ENCODE data around the gene SRGAP2B.
"Not testable (repeated sequence)": the region's sequence is repeated elsewhere in the genome, so short reads cannot be mapped to it uniquely, and the experiment has no call there.

The SRGAP2B gene

GRCh38 chr1:144931553-144931952 lies 163.6 kb downstream of the SRGAP2B start:
- not testable (repeated sequence) for H3F3A ChIP-seq (ENCODE audit: control insufficient read depth, insufficient read depth); H4K20me1 ChIP-seq (ENCODE audit: control insufficient read depth, insufficient read depth, low read depth, low read length); H3K9me3 ChIP-seq (ENCODE audit: control insufficient read depth, insufficient read depth, low read length); H3K9me2 ChIP-seq (replicated peaks; ENCODE audit: control insufficient read depth, low read length); H3K4me2 ChIP-seq (ENCODE audit: low read length); H3K27me3 ChIP-seq (ENCODE audit: control insufficient read depth, low read length); H3K79me2 ChIP-seq (ENCODE audit: control insufficient read depth, low read length); H3K4me3 ChIP-seq (ENCODE audit: low read length); H3K36me3 ChIP-seq (ENCODE audit: control insufficient read depth, low read length); H3K4me1 ChIP-seq (ENCODE audit: control insufficient read depth, low read length); H3K27ac ChIP-seq (ENCODE audit: low read depth, low read length)

DNA sequence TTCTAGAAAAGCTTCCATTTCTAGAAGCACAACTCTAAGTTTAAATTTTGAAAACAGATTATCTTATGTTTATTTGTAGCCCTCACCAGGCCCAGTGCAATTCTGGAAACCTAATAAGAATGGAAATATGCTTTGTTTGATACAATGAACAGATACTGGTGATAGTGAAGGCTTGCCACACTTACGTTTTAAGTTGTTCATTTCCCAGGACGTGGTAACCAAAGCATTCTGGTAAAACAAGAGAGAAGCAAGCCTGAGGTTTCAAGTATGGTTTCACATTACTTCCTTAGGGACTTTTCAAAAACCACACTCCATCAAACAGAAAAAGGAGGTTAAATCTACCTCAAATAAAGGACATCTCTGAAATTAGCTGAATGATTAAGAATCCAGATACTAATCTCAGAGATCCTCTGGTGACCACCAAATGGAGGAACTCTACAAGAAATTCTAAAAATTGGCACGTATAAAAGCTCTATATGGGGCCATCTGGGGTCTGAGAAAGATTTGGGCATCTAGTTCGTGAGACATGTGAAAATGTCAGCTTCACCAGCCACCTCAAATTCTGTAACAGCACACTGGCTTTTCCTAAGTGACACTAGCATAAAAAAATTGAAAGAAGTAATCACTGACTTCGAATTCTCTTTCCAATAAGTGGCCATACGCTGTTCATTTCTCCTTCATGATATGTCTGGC lies 164.9 kb downstream of the SRGAP2B start:
- H3K4me1 ChIP-seq (ENCODE audit: control insufficient read depth, low read length); H3K27me3 ChIP-seq (ENCODE audit: control insufficient read depth, low read length); H3K9me3 ChIP-seq (ENCODE audit: control insufficient read depth, insufficient read depth, low read length); H3K9me2 ChIP-seq (replicated peaks; ENCODE audit: control insufficient read depth, low read length); H4K20me1 ChIP-seq (ENCODE audit: control insufficient read depth, insufficient read depth, low read depth, low read length); H3K4me3 ChIP-seq (ENCODE audit: low read length); H3K79me2 ChIP-seq (ENCODE audit: control insufficient read depth, low read length); H3K27ac ChIP-seq (ENCODE audit: low read depth, low read length); H3F3A ChIP-seq (ENCODE audit: control insufficient read depth, insufficient read depth); H3K36me3 ChIP-seq (ENCODE audit: control insufficient read depth, low read length); H3K4me2 ChIP-seq (ENCODE audit: low read length): not testable (repeated sequence)

DNA sequence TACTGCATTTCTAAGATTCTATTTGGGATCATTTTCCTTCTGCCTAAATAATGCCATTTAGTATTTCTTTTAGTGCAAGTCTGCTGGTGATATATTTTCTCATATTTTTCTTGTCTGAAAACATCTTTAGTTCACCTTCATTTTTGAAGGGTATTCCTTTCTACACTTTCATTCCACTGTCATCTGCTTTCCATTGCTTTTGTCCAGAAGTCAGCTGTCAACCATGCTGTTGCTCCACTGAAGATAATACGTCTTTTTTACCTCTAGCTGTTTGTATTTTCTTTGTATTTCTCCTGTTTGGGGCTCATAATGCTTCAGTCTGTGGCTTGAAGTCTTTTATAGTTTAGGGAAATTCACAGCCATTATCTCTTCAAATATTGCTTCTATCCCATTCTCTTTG lies 167.8 kb downstream of the SRGAP2B start:
- H3F3A ChIP-seq (ENCODE audit: control insufficient read depth, insufficient read depth); H3K4me3 ChIP-seq (ENCODE audit: low read length); H3K36me3 ChIP-seq (ENCODE audit: control insufficient read depth, low read length); H3K9me3 ChIP-seq (ENCODE audit: control insufficient read depth, insufficient read depth, low read length); H3K9me2 ChIP-seq (replicated peaks; ENCODE audit: control insufficient read depth, low read length); H3K27ac ChIP-seq (ENCODE audit: low read depth, low read length); H3K27me3 ChIP-seq (ENCODE audit: control insufficient read depth, low read length); H3K79me2 ChIP-seq (ENCODE audit: control insufficient read depth, low read length); H3K4me1 ChIP-seq (ENCODE audit: control insufficient read depth, low read length); H3K4me2 ChIP-seq (ENCODE audit: low read length); H4K20me1 ChIP-seq (ENCODE audit: control insufficient read depth, insufficient read depth, low read depth, low read length): not testable (repeated sequence)

DNA sequence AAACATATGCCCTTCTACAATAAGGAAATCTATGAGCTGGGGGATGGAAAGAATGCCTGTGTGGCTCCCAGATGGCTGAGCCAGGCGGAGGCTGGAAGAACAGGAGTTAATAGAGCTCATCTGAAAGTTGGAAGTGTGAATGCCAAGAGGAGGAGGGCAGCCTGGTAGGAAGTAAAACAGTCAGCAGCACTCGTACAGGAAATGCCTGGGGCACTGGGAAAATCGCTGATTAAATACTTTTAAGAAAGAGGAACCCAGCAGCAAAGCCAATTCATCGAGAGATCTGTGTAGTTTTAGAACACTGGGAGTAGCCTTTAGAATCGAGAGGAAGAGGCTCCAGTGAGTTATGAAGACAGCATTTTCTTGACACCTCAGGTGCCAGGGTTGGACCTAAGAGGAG lies 171.5 kb downstream of the SRGAP2B start:
- not testable (repeated sequence) for H3K4me2 ChIP-seq (ENCODE audit: low read length); H3K9me3 ChIP-seq (ENCODE audit: control insufficient read depth, insufficient read depth, low read length); H3K4me3 ChIP-seq (ENCODE audit: low read length); H3K27me3 ChIP-seq (ENCODE audit: control insufficient read depth, low read length); H3F3A ChIP-seq (ENCODE audit: control insufficient read depth, insufficient read depth); H3K9me2 ChIP-seq (replicated peaks; ENCODE audit: control insufficient read depth, low read length); H3K36me3 ChIP-seq (ENCODE audit: control insufficient read depth, low read length); H3K27ac ChIP-seq (ENCODE audit: low read depth, low read length); H3K4me1 ChIP-seq (ENCODE audit: control insufficient read depth, low read length); H3K79me2 ChIP-seq (ENCODE audit: control insufficient read depth, low read length); H4K20me1 ChIP-seq (ENCODE audit: control insufficient read depth, insufficient read depth, low read depth, low read length)

GRCh38 chr1:144922785-144923184 lies 172.3 kb downstream of the SRGAP2B start:
- H3K79me2 ChIP-seq (ENCODE audit: control insufficient read depth, low read length); H3K9me2 ChIP-seq (replicated peaks; ENCODE audit: control insufficient read depth, low read length); H3K36me3 ChIP-seq (ENCODE audit: control insufficient read depth, low read length); H3K4me1 ChIP-seq (ENCODE audit: control insufficient read depth, low read length); H3K4me2 ChIP-seq (ENCODE audit: low read length); H3F3A ChIP-seq (ENCODE audit: control insufficient read depth, insufficient read depth); H3K27me3 ChIP-seq (ENCODE audit: control insufficient read depth, low read length); H3K27ac ChIP-seq (ENCODE audit: low read depth, low read length); H3K4me3 ChIP-seq (ENCODE audit: low read length); H4K20me1 ChIP-seq (ENCODE audit: control insufficient read depth, insufficient read depth, low read depth, low read length); H3K9me3 ChIP-seq (ENCODE audit: control insufficient read depth, insufficient read depth, low read length): not testable (repeated sequence)

DNA sequence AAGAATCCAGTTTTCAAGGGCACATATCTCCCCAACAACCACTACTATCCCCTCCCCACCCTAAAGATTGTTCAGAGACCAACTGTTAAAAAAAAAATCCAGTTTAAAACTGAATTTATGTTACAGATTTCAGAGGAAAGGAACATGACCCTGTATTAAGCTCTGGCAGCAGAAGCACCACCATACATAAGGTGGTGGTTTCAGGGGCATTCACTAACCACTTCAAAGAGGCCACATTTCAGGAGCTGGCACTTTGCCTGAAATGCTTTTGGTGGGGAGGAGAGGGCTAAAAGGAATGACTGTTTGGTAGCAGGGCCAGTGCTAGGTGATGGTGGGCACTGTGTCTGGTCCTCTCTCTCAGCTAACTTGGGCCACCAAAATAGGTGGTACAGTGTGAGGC lies 176.0 kb downstream of the SRGAP2B start:
- H3K79me2 ChIP-seq (ENCODE audit: control insufficient read depth, low read length); H3K4me2 ChIP-seq (ENCODE audit: low read length); H3K9me2 ChIP-seq (replicated peaks; ENCODE audit: control insufficient read depth, low read length); H3F3A ChIP-seq (ENCODE audit: control insufficient read depth, insufficient read depth); H3K9me3 ChIP-seq (ENCODE audit: control insufficient read depth, insufficient read depth, low read length); H4K20me1 ChIP-seq (ENCODE audit: control insufficient read depth, insufficient read depth, low read depth, low read length); H3K27me3 ChIP-seq (ENCODE audit: control insufficient read depth, low read length); H3K4me1 ChIP-seq (ENCODE audit: control insufficient read depth, low read length); H3K36me3 ChIP-seq (ENCODE audit: control insufficient read depth, low read length); H3K27ac ChIP-seq (ENCODE audit: low read depth, low read length); H3K4me3 ChIP-seq (ENCODE audit: low read length): not testable (repeated sequence)

- not testable (repeated sequence) for H3K36me3 ChIP-seq (ENCODE audit: control insufficient read depth, low read length); H3K79me2 ChIP-seq (ENCODE audit: control insufficient read depth, low read length); H3K9me3 ChIP-seq (ENCODE audit: control insufficient read depth, insufficient read depth, low read length); H3K4me2 ChIP-seq (ENCODE audit: low read length); H3K27me3 ChIP-seq (ENCODE audit: control insufficient read depth, low read length); H3F3A ChIP-seq (ENCODE audit: control insufficient read depth, insufficient read depth); H3K9me2 ChIP-seq (replicated peaks; ENCODE audit: control insufficient read depth, low read length); H3K4me3 ChIP-seq (ENCODE audit: low read length); H3K27ac ChIP-seq (ENCODE audit: low read depth, low read length); H3K4me1 ChIP-seq (ENCODE audit: control insufficient read depth, low read length); H4K20me1 ChIP-seq (ENCODE audit: control insufficient read depth, insufficient read depth, low read depth, low read length)
Measured at GRCh38 chr1:144918027-144918603, 177.0 kb downstream of the SRGAP2B start.

DNA sequence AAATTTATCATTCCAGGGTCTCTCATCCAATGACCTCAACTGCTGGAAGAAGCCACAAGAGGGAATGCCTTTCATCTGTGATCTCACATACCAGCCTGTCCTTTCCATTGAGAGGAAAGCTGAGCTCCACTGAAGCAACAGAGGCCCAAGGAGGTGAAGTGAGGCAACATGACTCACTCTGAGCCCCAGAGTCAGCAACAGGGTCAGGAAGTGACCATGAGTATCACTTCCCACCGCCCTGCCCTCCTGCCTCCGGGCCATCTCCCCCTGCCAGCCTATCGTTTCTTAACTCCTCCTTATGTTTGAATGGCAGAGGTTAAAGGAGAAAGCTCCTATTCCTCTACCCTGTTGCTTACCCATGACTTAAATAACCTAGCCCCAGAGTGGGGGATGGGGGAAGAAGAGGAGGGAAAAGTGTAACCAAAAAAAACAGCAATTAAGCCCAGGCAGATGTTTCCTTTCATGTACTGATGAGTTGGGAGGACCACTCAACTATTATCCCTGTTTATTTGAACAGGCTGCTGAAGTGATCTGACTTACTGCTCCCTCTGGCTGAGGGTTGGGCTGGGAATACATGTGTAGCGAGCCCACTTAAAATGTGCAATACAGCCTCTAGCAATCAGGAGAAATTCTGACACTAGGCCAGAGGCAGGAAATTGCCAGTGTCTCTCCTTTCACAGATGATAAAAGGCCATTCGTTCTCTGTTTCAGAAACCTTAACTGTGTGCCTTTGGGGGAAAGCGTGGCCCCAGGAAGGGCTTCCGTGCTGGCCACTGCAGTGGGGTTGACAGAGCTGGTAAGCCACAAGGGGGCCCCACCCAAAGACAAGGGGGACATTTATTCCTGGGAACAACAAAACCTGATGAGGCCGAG lies 177.7 kb downstream of the SRGAP2B start:
- H3K79me2 ChIP-seq (ENCODE audit: control insufficient read depth, low read length); H4K20me1 ChIP-seq (ENCODE audit: control insufficient read depth, insufficient read depth, low read depth, low read length); H3K4me1 ChIP-seq (ENCODE audit: control insufficient read depth, low read length); H3K4me2 ChIP-seq (ENCODE audit: low read length); H3K27ac ChIP-seq (ENCODE audit: low read depth, low read length); H3F3A ChIP-seq (ENCODE audit: control insufficient read depth, insufficient read depth); H3K4me3 ChIP-seq (ENCODE audit: low read length); H3K9me3 ChIP-seq (ENCODE audit: control insufficient read depth, insufficient read depth, low read length); H3K9me2 ChIP-seq (replicated peaks; ENCODE audit: control insufficient read depth, low read length); H3K27me3 ChIP-seq (ENCODE audit: control insufficient read depth, low read length); H3K36me3 ChIP-seq (ENCODE audit: control insufficient read depth, low read length): not testable (repeated sequence)

All from DOHH2 (cell line).